OCI-M2 (cell line): ENCODE results near the gene KRTAP5-10.
"Not testable (repeated sequence)": the region's sequence is repeated elsewhere in the genome, so short reads cannot be mapped to it uniquely, and the experiment has no call there.

ENCODE experiments used
- DNase-seq: peaks from one replicate; lab custom pipeline; 2025; ENCODE audit not compliant: unreplicated experiment; lab: John Stamatoyannopoulos, UW

KRTAP5-10 gene

GRCh38 chr11:71542382-71542781 lies 23.0 kb upstream of the KRTAP5-10 start:
- DNase-seq: no peak

- no peak for DNase-seq
Observed at GRCh38 chr11:71542879-71543777, 22.2 kb upstream of the KRTAP5-10 start.

GRCh38 chr11:71543866-71544265 lies 21.5 kb upstream of the KRTAP5-10 start:
- DNase-seq: no peak

GRCh38 chr11:71544525-71545214 lies 20.7 kb upstream of the KRTAP5-10 start:
- no peak for DNase-seq

GRCh38 chr11:71545405-71545966 lies 19.9 kb upstream of the KRTAP5-10 start:
- DNase-seq: no peak

GRCh38 chr11:71548120-71548519 lies 17.2 kb upstream of the KRTAP5-10 start, which contains the start of gene KRTAP5-9:
Gene KRTAP5-9, plus strand, starts transcription at chr11:71548420. Its CDS starts 238 bp downstream, at chr11:71548658.
- DNase-seq: no peak

GRCh38 chr11:71548716-71549151 lies 16.6 kb upstream of the KRTAP5-10 start:
- DNase-seq: no peak

GRCh38 chr11:71551711-71552110 lies 13.7 kb upstream of the KRTAP5-10 start:
- DNase-seq: no peak

GRCh38 chr11:71554996-71555395 lies 10.4 kb upstream of the KRTAP5-10 start:
- no peak for DNase-seq

GRCh38 chr11:71555508-71555907 lies 9.9 kb upstream of the KRTAP5-10 start:
- no peak for DNase-seq

GRCh38 chr11:71556018-71556417 lies 9.3 kb upstream of the KRTAP5-10 start:
- no peak for DNase-seq

GRCh38 chr11:71557257-71557656 lies 8.1 kb upstream of the KRTAP5-10 start:
- DNase-seq: no peak

- DNase-seq: no peak
Observed at GRCh38 chr11:71558996-71559395, 6.4 kb upstream of the KRTAP5-10 start.

- no peak for DNase-seq
Observed at GRCh38 chr11:71562120-71562519, 3.2 kb upstream of the KRTAP5-10 start.

GRCh38 chr11:71563406-71563805 lies 2.0 kb upstream of the KRTAP5-10 start:
- no peak for DNase-seq

- DNase-seq: no peak
Observed at GRCh38 chr11:71564430-71564829, 933 bp upstream of the KRTAP5-10 start.

- DNase-seq: no peak
Observed at GRCh38 chr11:71566081-71566620, 788 bp downstream of the KRTAP5-10 start.

GRCh38 chr11:71566626-71567599 lies 1.6 kb downstream of the KRTAP5-10 start:
- not testable (repeated sequence) for DNase-seq

- not testable (repeated sequence) for DNase-seq
Observed at GRCh38 chr11:71567633-71568032, 2.3 kb downstream of the KRTAP5-10 start.

GRCh38 chr11:71568704-71569349 lies 3.5 kb downstream of the KRTAP5-10 start:
- DNase-seq: no peak
